NCI-H2081 (cell line): ENCODE data around the gene EGFR.

Experiments
- DNase-seq, 2 experiments: peaks; one replicate each; lab custom pipeline; 2025; lab: John Stamatoyannopoulos, UW

EGFR gene

DNA sequence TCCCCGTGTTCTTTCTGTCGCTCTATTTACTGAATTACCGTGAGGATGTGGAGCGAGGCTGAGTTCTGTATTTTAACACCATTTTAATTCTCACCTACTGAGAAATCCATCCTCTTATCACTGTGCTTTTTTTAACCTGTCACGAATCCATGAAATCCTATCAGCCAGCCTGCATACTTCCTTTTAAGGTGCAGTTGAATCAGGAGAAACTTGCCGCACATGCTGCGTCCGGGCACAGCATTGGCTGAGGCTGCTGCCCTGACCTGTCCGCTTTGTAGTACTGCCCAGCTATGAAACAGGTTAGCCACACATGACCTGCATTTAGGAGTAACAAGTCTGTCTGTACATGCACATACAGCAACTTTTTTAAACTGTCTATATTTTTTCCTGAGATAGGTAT lies 82.5 kb downstream of the EGFR start:
- no peak for DNase-seq

GRCh38 chr7:55104123-55104522 lies 85.3 kb downstream of the EGFR start:
- no peak for DNase-seq

DNA sequence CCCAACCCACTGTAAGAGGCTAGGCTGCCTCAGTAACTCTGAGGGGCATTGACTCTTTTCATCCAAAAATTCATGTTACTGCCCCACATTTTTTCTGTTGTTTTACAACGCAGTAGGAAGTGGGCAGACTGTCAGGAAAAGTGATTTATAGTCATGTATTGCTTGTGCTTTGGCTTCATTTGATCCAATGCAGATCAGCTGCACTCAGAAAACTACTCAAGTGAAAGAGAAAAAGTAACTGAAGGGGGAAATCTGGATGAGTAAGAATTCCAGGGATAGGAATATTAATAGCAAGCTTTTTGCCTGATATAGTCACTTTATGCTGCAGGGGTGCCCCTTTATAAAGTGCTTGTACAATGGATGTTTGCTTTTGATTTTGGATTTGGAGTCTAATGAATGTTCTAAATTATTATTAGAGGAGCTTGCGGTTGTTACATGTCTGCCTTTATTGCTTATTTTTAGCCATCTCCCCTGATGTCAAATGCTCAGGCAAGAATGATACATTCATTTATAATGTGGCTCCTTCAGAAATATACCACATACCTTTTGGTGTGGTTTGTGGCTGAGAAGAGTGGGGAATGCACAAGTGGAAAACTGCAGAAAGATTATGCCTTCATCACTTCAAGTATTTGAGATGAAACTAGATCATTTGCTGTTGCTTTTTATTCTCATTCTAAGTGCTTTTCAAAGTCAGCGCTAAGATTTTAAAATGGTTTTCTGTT lies 86.1 kb downstream of the EGFR start:
- DNase-seq = no peak

- DNase-seq = no peak
Observed at GRCh38 chr7:55105952-55106351, 87.1 kb downstream of the EGFR start.

DNA sequence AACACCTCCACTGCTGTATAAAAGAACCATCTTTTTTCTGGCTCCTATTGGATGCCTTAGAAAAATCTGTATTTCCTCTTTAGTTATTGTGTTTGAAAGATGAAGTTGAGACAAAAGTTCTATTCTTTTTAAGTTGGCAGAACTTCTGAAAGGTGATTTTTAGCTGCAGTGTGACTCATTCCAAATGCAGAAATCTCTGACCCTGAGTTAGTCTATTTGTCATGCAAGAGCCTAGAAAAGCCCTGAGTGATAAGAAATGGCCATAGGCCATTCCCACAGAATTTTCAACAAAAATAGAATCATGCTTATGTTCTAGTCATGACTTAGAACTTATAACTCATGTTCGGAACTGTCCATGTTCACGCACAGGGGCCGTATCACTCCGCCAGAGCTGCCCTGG lies 89.1 kb downstream of the EGFR start:
- DNase-seq = no peak

DNA sequence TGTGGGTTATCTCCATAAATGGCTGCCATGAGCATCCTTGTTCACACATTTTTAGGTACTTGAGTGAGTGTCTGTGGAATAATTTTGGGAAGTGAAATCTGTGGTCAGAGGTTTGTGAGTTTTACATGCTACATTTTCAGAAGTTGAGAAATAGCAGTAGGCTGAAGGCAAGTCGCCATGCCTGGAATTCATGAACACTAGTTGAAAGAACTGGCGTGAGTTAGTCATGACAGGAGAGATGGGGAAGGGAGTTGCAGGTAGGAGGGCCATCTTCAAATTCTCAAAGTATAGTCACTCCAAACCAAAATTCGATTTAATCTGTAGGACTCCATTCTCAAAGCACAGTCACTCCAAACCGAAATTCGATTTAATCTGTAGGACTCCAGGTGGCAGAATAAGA lies 89.6 kb downstream of the EGFR start:
- DNase-seq = no peak

DNA sequence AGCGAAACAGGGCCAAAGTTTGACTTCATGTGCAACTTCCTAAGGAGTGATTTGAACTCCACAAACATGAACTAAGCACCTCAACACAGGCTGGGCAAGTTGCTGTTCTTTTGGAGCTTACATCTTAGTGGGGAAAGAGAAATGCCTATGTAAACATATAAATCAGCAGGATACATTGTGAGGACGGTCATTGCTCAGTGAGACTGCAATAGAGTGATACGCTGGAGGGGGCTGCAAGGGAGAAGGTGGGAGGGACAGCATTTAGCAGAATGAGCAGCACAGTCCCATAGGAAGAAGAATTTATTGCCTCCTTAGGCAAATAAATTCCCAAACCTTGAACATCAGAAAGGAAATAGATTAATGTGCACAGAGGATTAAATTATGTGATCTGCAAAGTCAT lies 90.0 kb downstream of the EGFR start:
- no peak for DNase-seq

GRCh38 chr7:55109404-55110167 lies 90.8 kb downstream of the EGFR start:
- no peak for DNase-seq

- DNase-seq = no peak
Observed at GRCh38 chr7:55110282-55110992, 91.6 kb downstream of the EGFR start.

- no peak for DNase-seq
Observed at GRCh38 chr7:55110993-55111361, 92.2 kb downstream of the EGFR start.

GRCh38 chr7:55112056-55112455 lies 93.2 kb downstream of the EGFR start:
- no peak for DNase-seq

DNA sequence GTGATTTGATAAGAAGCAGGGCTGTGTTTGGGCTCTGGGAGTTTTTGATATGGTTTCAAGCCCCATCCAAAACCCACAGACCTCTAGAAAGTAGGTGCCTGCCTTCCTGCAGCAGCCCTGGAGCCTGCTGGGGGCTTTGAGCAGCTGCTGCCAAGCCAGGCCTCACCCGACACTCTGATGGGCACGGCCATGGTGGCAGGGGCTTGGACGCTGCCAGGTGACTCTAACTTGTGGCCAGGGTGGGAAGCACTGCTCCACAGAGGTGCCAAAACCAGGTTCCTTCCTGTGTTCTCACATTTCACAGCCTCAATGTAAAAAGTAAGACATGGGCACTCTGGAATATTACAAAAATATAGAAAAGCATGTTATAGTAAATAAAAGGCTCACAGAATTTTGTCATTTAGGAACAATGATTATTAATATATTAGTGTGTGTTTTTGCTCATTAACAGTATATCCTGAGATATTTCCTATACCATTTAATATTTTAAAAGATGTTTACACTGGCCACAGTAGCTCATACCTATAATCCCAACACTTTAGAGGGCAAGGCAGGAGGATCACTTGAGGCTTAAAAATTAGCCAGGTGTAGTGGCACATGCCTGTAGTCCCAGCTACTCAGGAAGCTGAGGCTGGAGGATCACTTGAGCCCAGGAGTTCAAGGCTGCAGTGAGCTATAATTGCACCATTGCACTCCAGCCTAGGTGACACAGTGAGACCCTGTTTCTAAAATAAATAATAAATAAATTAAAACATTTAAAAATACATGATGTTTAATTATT lies 95.1 kb downstream of the EGFR start:
- DNase-seq = no peak

GRCh38 chr7:55117286-55117685 lies 98.5 kb downstream of the EGFR start:
- DNase-seq = no peak

- no peak for DNase-seq
Observed at GRCh38 chr7:55118426-55118825, 99.6 kb downstream of the EGFR start.

DNA sequence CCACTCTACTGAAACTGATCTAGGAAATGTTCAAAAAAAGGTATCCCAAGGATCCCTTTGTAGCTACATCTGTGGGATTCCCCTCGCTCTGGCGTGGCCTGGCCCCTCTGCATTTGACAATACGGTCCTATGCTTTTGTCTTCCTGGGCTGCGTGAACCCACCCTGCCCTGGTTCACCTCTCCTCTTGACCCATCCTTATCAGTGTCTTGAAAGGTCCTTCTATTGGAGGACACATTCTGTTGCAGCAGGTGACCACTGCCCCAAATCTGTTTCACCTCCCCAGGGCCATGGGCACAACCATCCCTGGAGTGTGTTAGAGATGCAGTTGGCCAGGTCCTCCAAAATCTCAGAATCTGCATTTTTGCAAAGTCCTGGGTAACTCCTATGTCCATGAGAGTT lies 100.8 kb downstream of the EGFR start:
- DNase-seq = no peak

DNA sequence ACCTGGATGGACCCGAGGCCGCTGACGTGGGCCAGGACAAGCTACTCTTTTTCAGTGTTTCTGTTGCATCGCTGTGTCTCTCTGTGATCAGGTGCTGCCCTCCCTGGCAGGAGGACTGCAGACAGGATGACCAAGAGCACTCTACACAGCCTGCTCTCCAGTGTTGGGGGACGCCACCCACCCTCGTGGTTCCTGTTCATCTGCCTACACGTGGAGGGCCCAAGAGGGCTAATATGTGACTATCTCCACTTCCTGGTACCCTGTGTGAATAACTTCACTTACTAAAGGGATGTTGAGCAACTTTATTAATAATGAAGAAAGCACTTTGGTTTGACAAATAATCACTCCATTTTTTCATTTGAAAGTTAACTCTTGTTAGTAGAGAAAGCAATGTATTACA lies 101.3 kb downstream of the EGFR start:
- DNase-seq = no peak

DNA sequence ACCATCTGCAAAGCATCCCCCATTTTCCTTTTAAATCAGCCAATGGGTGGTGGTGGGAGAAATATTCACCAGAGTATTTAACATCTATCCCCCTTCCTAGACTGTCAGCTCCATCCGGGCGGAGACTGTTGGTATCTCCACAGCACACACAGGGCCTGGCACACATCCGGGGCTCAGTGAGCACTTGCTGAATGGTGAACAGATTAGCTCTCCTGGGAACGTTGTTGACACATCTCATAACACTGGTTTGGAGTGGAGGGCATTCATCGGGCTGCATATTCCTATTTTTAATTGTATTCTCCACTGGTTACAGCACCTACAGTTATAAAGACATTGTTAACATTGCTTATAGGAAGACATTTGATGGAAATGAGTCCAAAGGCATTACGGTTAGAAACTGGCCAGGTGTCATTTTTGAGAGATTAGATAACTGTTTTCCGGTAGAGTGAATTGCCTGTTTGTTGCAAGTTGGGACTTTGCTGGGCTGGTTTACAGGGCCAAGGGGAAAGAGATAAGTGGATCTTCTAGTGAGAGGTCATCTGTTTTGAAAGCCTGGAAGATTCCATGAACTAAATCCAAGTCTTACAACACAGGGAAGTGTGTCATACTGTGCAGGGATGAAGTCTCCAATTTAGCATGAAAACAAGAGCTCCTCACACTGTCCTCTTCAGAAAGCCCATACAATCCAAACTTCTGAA lies 101.8 kb downstream of the EGFR start:
- DNase-seq = no peak

GRCh38 chr7:55121249-55121648 lies 102.4 kb downstream of the EGFR start:
- DNase-seq = no peak

DNA sequence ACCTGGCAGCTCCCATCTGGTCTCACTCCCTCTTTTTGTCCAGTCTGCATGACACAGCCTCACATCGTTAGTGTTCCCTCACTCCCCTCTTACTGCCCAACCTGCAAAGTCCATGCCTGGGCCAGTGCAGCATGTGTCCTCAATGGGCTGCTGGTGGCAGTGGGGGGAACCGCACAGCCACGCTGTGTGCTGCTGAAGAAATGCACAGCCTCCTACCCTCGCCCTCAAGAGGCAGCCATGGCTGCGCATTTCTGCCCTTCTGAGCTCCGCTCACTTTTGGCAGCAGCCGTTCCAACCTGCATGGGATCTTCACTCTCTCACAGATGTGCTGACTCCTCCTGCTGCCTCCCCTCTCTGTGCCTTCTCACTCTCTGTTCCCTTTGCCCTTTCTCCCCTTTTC lies 103.4 kb downstream of the EGFR start:
- DNase-seq = no peak

GRCh38 chr7:55124989-55125875 lies 106.4 kb downstream of the EGFR start:
- DNase-seq = no peak

GRCh38 chr7:55127135-55127551 lies 108.3 kb downstream of the EGFR start:
- DNase-seq = no peak
